Progenitor cell of endocrine pancreas (in vitro differentiated cells): ENCODE results near the gene RAD51B. TPM values are rescaled to one million over a fixed set of nuclear protein-coding genes. Genes with fewer than 3 reads are reported as not detected.

Experiments used
- DNase-seq: peaks from one replicate; pipeline ENCODE4 v3.0.0; 2021; ENCODE audit warnings: low spot score; ENCODE audit not compliant: unreplicated experiment
- H3K27ac Mint-ChIP-seq: 2 replicates; pipeline ENCODE4 v1.8.0; 2021; ENCODE audit warnings: mild to moderate bottlenecking, moderate library complexity, mixed read lengths
- H3K27me3 Mint-ChIP-seq: 2 replicates; pipeline ENCODE4 v1.8.0; 2021; ENCODE audit warnings: mixed read lengths
- H3K36me3 Mint-ChIP-seq: 2 replicates; pipeline ENCODE4 v1.8.0; 2022; ENCODE audit warnings: mixed read lengths; ENCODE audit not compliant: insufficient read depth
- H3K4me1 Mint-ChIP-seq: 2 replicates; pipeline ENCODE4 v1.8.0; 2021; ENCODE audit warnings: low read depth, mixed read lengths
- H3K4me3 Mint-ChIP-seq: 2 replicates; pipeline ENCODE4 v1.8.0; 2021; ENCODE audit warnings: low read depth, mild to moderate bottlenecking, moderate library complexity, mixed read lengths
- H3K9me3 Mint-ChIP-seq: 2 replicates; pipeline ENCODE4 v1.8.0; 2021; ENCODE audit warnings: low read depth, mixed read lengths
- CTCF ChIP-seq: fragments of 200-600 bp; sonication (generic); IDR thresholded peaks from one replicate; pipeline ENCODE4 v1.5.0; 2021; ENCODE audit warnings: antibody characterized with exemption, mild to moderate bottlenecking; ENCODE audit not compliant: unreplicated experiment
- total RNA-seq: library from RNA; stranded (reverse); gene quantifications from 2 replicates; pipeline ENCODE4 v1.2.1, GENCODE V29; 2021

The RAD51B gene
- total RNA-seq, 1 donor from 2014 or later, result 24.7 TPM

GRCh38 chr14:68442828-68443629, 623.5 kb downstream of the RAD51B start:
- no peaks in the 10 kb centered on the region for H3K9me3 Mint-ChIP-seq
- no peak overlapping the region for H3K27ac Mint-ChIP-seq
- H3K27me3 Mint-ChIP-seq, result no peaks in the 10 kb centered on the region
- H3K4me1 Mint-ChIP-seq, result peaks cover 4% of the 10 kb centered on the region
- no peaks in the 10 kb centered on the region for H3K36me3 Mint-ChIP-seq
- TF ChIP-seq CTCF, result no peak
- H3K4me3 Mint-ChIP-seq, result no peak overlapping the region
- no peak for DNase-seq

GRCh38 chr14:68444449-68445168, 625.0 kb downstream of the RAD51B start:
- no peaks in the 10 kb centered on the region for H3K27me3 Mint-ChIP-seq
- no peak overlapping the region for H3K27ac Mint-ChIP-seq
- DNase-seq, result no peak
- no peak for TF ChIP-seq CTCF
- no peaks in the 10 kb centered on the region for H3K36me3 Mint-ChIP-seq
- peaks cover 10% of the 10 kb centered on the region for H3K4me1 Mint-ChIP-seq
- no peak overlapping the region for H3K4me3 Mint-ChIP-seq
- H3K9me3 Mint-ChIP-seq, result no peaks in the 10 kb centered on the region

GRCh38 chr14:68446243-68447040, 626.9 kb downstream of the RAD51B start:
- H3K27ac Mint-ChIP-seq, result no peak overlapping the region
- TF ChIP-seq CTCF, result no peak
- H3K4me3 Mint-ChIP-seq, result no peak overlapping the region
- no peaks in the 10 kb centered on the region for H3K9me3 Mint-ChIP-seq
- H3K27me3 Mint-ChIP-seq, result no peaks in the 10 kb centered on the region
- no peak for DNase-seq
- peaks cover 13% of the 10 kb centered on the region for H3K4me1 Mint-ChIP-seq
- no peaks in the 10 kb centered on the region for H3K36me3 Mint-ChIP-seq

GRCh38 chr14:68447581-68448251, 628.1 kb downstream of the RAD51B start:
- TF ChIP-seq CTCF, result no peak
- Mint-ChIP-seq H3K27ac (no peak overlapping the region), H3K4me1 (peaks cover 13% of the 10 kb centered on the region), H3K9me3 (no peaks in the 10 kb centered on the region), H3K36me3 (no peaks in the 10 kb centered on the region), H3K4me3 (no peak overlapping the region), H3K27me3 (no peaks in the 10 kb centered on the region)
- no peak for DNase-seq
